Activated B cell treated with CpG ODN at 0.5 μM for 24 hours (primary cell): ENCODE measurements around the gene SCNN1G. TPM values are rescaled to one million over a fixed set of nuclear protein-coding genes. Genes with fewer than 3 reads are reported as not detected.
"Not testable (repeated sequence)": the region's sequence is repeated elsewhere in the genome, so short reads cannot be mapped to it uniquely, and the experiment has no call there.

Experiments
- ATAC-seq: fragments of 200-7000 bp; cut with Tn5 transposase; one replicate; pipeline ENCODE4 v1.10.0; 2021; ENCODE audit warnings: low read depth, mild to moderate bottlenecking, moderate library complexity
- CTCF ChIA-PET: fragments of 350-600 bp; sonication (Branson Sonifier 250); formaldehyde crosslinking; loops from one replicate; lab custom pipeline; 2021; ENCODE audit warnings: antibody characterized with exemption; lab: Charles Lee
- POLR2A ChIA-PET: fragments of 350-600 bp; sonication (Branson Sonifier 250); formaldehyde crosslinking; loops from one replicate; lab custom pipeline; 2021; ENCODE audit warnings: antibody characterized with exemption; lab: Charles Lee
- DNase-seq: peaks from one replicate; pipeline ENCODE4 v3.0.0; 2022
- H3K27ac Mint-ChIP-seq: one replicate; pipeline ENCODE4 v1.8.0; 2020; ENCODE audit warnings: mixed read lengths
- H3K27me3 Mint-ChIP-seq: one replicate; pipeline ENCODE4 v1.8.0; 2021; ENCODE audit warnings: mixed read lengths
- H3K36me3 Mint-ChIP-seq: one replicate; pipeline ENCODE4 v1.8.0; 2021; ENCODE audit warnings: low read depth, mixed read lengths
- H3K4me1 Mint-ChIP-seq: one replicate; pipeline ENCODE4 v1.8.0; 2021; ENCODE audit warnings: mixed read lengths
- H3K4me3 Mint-ChIP-seq: one replicate; pipeline ENCODE4 v1.8.0; 2020; ENCODE audit warnings: mild to moderate bottlenecking, mixed read lengths
- H3K9me3 Mint-ChIP-seq: one replicate; pipeline ENCODE4 v1.8.0; 2020; ENCODE audit warnings: mixed read lengths
- CTCF ChIP-seq: fragments of 200-600 bp; IDR thresholded peaks from one replicate; pipeline ENCODE4 v1.8.0; 2022; ENCODE audit warnings: antibody characterized with exemption, mild to moderate bottlenecking
- intact Hi-C: fragments of 100-400 bp; cut with micrococcal nuclease; formaldehyde crosslinking; loops from one replicate; pipeline ENCODE4 v1.15.1; 2024
- total RNA-seq: library from RNA; stranded (reverse); gene quantifications from 2 replicates; pipeline ENCODE4 v1.2.3, GENCODE V29; 2022

The SCNN1G gene
- total RNA-seq, 1 donor from 2014 or later, result not detected

GRCh38 chr16:23248261-23249194 lies 66.0 kb downstream of the SCNN1G start:
- Mint-ChIP-seq H3K4me3 (no peak overlapping the region), H3K27me3 (peaks cover 4% of the 10 kb centered on the region), H3K4me1 (no peaks in the 10 kb centered on the region), H3K36me3 (no peaks in the 10 kb centered on the region), H3K9me3 (peaks cover 15% of the 10 kb centered on the region), H3K27ac (no peak overlapping the region)
- no peak for ATAC-seq
- intact Hi-C loops, result no loop called here
- no peak for TF ChIP-seq CTCF
- ChIA-PET CTCF (no interaction called here), POLR2A (no interaction called here)
- DNase-seq, result no peak

- ATAC-seq, result no peak
- DNase-seq, result no peak
- H3K36me3 Mint-ChIP-seq, result no peaks in the 10 kb centered on the region
- POLR2A ChIA-PET, result no interaction called here
- intact Hi-C loops, result no loop called here
- peaks cover 8% of the 10 kb centered on the region for H3K9me3 Mint-ChIP-seq
- no peak for TF ChIP-seq CTCF
- peaks cover 4% of the 10 kb centered on the region for H3K27me3 Mint-ChIP-seq
- CTCF ChIA-PET, result no interaction called here
- no peaks in the 10 kb centered on the region for H3K4me1 Mint-ChIP-seq
- H3K4me3 Mint-ChIP-seq, result no peak overlapping the region
- H3K27ac Mint-ChIP-seq, result no peak overlapping the region
Observed at GRCh38 chr16:23249830-23250229, 67.3 kb downstream of the SCNN1G start.

GRCh38 chr16:23252310-23252709 lies 69.8 kb downstream of the SCNN1G start:
- ATAC-seq (no peak), DNase-seq (no peak)
- CTCF ChIA-PET, result no interaction called here
- Mint-ChIP-seq H3K4me1 (no peaks in the 10 kb centered on the region), H3K27ac (no peak overlapping the region), H3K9me3 (peaks cover 8% of the 10 kb centered on the region), H3K27me3 (peaks cover 5% of the 10 kb centered on the region), H3K36me3 (no peaks in the 10 kb centered on the region), H3K4me3 (no peak overlapping the region)
- POLR2A ChIA-PET, result no interaction called here
- TF ChIP-seq CTCF, result no peak
- intact Hi-C loops, result no loop called here

- H3K36me3 Mint-ChIP-seq, intact Hi-C loops, CTCF ChIA-PET, POLR2A ChIA-PET, H3K27me3 Mint-ChIP-seq, H3K4me1 Mint-ChIP-seq, DNase-seq, ATAC-seq, H3K4me3 Mint-ChIP-seq, H3K27ac Mint-ChIP-seq, H3K9me3 Mint-ChIP-seq: not testable (repeated sequence)
Observed at GRCh38 chr16:23253650-23254049, 71.1 kb downstream of the SCNN1G start.

- ATAC-seq (no peak), DNase-seq (no peak)
- H3K4me1 Mint-ChIP-seq, result no peaks in the 10 kb centered on the region
- peaks cover 8% of the 10 kb centered on the region for H3K27me3 Mint-ChIP-seq
- no peak overlapping the region for H3K27ac Mint-ChIP-seq
- intact Hi-C loops, result no loop called here
- H3K9me3 Mint-ChIP-seq, result peaks cover 8% of the 10 kb centered on the region
- CTCF ChIA-PET, result interaction anchor here (1.1 kb wide), 1 partner anchor 181 kb away, joined by 3 read pairs; no protein-coding TSS in a partner anchor
- H3K4me3 Mint-ChIP-seq, result no peak overlapping the region
- no peaks in the 10 kb centered on the region for H3K36me3 Mint-ChIP-seq
- no peak for TF ChIP-seq CTCF
- POLR2A ChIA-PET, result no interaction called here
Observed at GRCh38 chr16:23254338-23254737, 71.8 kb downstream of the SCNN1G start.
